Body of pancreas (tissue), 4 donors: ENCODE data around the gene SLC6A7. TPM values are rescaled to one million over a fixed set of nuclear protein-coding genes. Genes with fewer than 3 reads are reported as not detected.

Experiments
- ATAC-seq: fragments of 150-250 bp; one replicate; pipeline ENCODE4 v1.9.1; 2016
- DNase-seq, 4 donors: peaks; one replicate each; pipeline ENCODE4 v3.0.0-alpha.2; 2019
- H3K27ac ChIP-seq, 4 donors: fragments of 200-600 bp; sonication (generic); 1 replicate in 3 of 4; 2 replicates in 1 of 4; pipeline versions ENCODE4 v1.5.1 to v1.6.1; 2016 to 2019; ENCODE audit warnings: mild to moderate bottlenecking in 1 of 4, mixed read lengths in 1 of 4, moderate library complexity in 1 of 4
- H3K27me3 ChIP-seq, 2 donors: fragments of 200-600 bp; sonication (generic); one replicate each; pipeline ENCODE4 v1.6.0; 2016; ENCODE audit warnings: mild to moderate bottlenecking in 1 of 2
- H3K36me3 ChIP-seq, 2 donors: fragments of 200-600 bp; sonication (generic); replicated peaks in 1 of 2; 2 replicates each; pipeline ENCODE4 v1.5.1; 2016; ENCODE audit warnings: low read depth in 2 of 2; ENCODE audit not compliant: insufficient read depth in 1 of 2
- H3K4me1 ChIP-seq: fragments of 200-600 bp; sonication (generic); one replicate; pipeline ENCODE4 v1.6.0; 2016
- H3K4me3 ChIP-seq, 2 donors: fragments of 200-600 bp; sonication (generic); 1 replicate in 1 of 2; 2 replicates in 1 of 2; pipeline ENCODE4 v1.5.1; 2016 to 2019
- H3K9me3 ChIP-seq, 3 donors: fragments of 200-600 bp; sonication (generic); 1 replicate in 2 of 3; 2 replicates in 1 of 3; pipeline ENCODE4 v1.5.1; 2016
- POLR2A ChIP-seq, 3 donors: fragments of 450-650 bp; IDR thresholded peaks; one replicate each; pipeline ENCODE4 v1.6.1; 2016; ENCODE audit warnings: antibody characterized with exemption in 3 of 3, mild to moderate bottlenecking in 2 of 3
- WGBS, 2 donors: methylation state at CpG; one replicate each; pipeline ENCODE4 v1.1.5; 2017; 5-methylcytosine and 5-hydroxymethylcytosine counted together
- intact Hi-C: fragments of 100-400 bp; cut with DNase I; formaldehyde crosslinking; loops from one replicate; pipeline ENCODE4 v1.15.1; 2023
- total RNA-seq, 2 donors: library from RNA; depleted of rRNA; stranded (reverse); fragments of >200 nt; gene quantifications; one replicate each; pipeline ENCODE4 v1.1.0, GENCODE V29; 2016
- TF ChIP-seq, protein P1 (sequence below), 7 experiments: fragments of 450-650 bp in 4 of 7; fragments of 200-600 bp in 3 of 7; sonication (generic) in 3 of 7; IDR thresholded peaks; one replicate each; pipeline ENCODE4 v1.5.1; 2016 to 2019; ENCODE audit warnings: antibody characterized with exemption in 7 of 7

Gene SLC6A7
- total RNA-seq, 2 donors from 2014 or later, result not detected

DNA sequence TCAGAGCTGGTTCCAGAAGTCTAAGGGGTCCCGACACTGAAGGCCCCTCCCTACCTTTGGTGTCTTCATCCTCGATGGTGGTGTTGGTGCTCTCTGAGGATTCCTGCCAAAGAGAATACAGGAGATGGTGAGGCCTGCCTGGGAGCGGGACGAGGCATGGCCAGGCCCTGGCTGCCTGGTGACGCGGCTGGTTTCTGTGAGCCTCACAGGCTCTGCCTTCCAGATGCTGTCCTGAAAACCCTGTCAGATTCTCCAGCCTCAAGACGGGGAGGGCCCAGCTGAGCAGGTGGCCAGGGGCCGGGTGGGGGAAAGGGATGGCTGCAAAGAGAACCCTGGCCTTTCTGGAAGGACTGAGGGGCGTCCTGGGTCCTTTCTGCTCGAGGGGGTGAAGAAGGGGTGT, 48.8 kb downstream of the SLC6A7 start:
- WGBS, 2 donors, result 71 to 91% methylated on average over 5 to 10 of the region's 10 CpGs
- intact Hi-C loops, result no loop called here
- Histone ChIP-seq H3K27me3 (no peaks in the 10 kb centered on the region), H3K36me3 (no peaks in the 10 kb centered on the region), H3K4me3 (no peak overlapping the region), H3K27ac (no peak overlapping the region), H3K9me3 (no peaks in the 10 kb centered on the region), H3K4me1 (no peaks in the 10 kb centered on the region)
- no peak for TF ChIP-seq POLR2A (IDR thresholded peaks at IDR 0.05)
- TF ChIP-seq, protein P1, sequence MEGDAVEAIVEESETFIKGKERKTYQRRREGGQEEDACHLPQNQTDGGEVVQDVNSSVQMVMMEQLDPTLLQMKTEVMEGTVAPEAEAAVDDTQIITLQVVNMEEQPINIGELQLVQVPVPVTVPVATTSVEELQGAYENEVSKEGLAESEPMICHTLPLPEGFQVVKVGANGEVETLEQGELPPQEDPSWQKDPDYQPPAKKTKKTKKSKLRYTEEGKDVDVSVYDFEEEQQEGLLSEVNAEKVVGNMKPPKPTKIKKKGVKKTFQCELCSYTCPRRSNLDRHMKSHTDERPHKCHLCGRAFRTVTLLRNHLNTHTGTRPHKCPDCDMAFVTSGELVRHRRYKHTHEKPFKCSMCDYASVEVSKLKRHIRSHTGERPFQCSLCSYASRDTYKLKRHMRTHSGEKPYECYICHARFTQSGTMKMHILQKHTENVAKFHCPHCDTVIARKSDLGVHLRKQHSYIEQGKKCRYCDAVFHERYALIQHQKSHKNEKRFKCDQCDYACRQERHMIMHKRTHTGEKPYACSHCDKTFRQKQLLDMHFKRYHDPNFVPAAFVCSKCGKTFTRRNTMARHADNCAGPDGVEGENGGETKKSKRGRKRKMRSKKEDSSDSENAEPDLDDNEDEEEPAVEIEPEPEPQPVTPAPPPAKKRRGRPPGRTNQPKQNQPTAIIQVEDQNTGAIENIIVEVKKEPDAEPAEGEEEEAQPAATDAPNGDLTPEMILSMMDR (IDR thresholded peaks at IDR 0.05), result no peak
- DNase-seq (no peak), ATAC-seq (no peak)

DNA sequence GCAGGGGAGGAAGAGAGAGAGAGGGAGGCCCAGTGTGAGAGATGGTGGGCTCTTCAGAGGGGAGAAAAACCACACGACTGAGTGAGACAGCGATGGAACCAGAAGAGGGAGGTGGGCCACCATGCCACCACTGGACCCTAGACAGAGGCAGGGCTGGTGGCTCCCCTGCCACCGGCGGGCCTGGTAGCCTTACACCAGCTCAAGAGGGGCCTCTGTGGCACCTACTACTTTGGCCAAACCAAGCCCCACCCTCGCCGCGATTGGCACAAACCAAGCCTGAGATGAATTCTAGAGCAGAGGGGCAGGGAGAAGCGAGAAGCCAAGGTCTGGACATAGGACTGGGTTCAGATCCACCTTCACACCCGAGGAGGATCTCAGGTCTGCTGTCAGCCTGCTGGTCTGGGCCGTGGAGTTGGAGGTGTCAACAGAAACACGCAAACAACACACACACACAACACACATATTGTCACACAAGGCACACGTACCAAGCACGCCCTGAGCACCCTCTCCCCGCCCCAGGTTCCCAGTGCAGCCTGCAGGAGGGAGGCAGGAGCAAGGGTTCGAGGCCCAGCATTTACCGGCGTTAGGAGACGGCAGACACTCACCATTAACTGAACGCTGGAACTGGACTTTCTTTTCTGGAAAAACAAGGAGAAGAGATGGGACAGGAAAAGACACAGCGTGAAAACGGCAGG, 49.4 kb downstream of the SLC6A7 start:
- WGBS, 2 donors, result 83 to 87% methylated on average over 21 of the region's 21 CpGs
- no peak for DNase-seq
- H3K27me3 ChIP-seq, result no peaks in the 10 kb centered on the region

GRCh38 chr5:150239794-150240122, 49.9 kb downstream of the SLC6A7 start:
- H3K4me1 ChIP-seq, result no peaks in the 10 kb centered on the region
- no peak overlapping the region for H3K4me3 ChIP-seq
- H3K36me3 ChIP-seq, result no peaks in the 10 kb centered on the region
- ATAC-seq (no peak), DNase-seq (no peak)
- no peak overlapping the region for H3K27ac ChIP-seq
- no peaks in the 10 kb centered on the region for H3K9me3 ChIP-seq
- TF ChIP-seq, protein P1 (IDR thresholded peaks at IDR 0.05), result no peak
- no peak for TF ChIP-seq POLR2A (IDR thresholded peaks at IDR 0.05)
- H3K27me3 ChIP-seq, result no peaks in the 10 kb centered on the region
- 70 to 78% methylated on average over 4 to 7 of the region's 7 CpGs for WGBS, 2 donors
- intact Hi-C loops, result no loop called here

More for the DNA sequence above, 49.4 kb downstream of the SLC6A7 start:
- Histone ChIP-seq H3K9me3 (no peaks in the 10 kb centered on the region), H3K4me1 (no peaks in the 10 kb centered on the region), H3K27ac (no peak overlapping the region), H3K4me3 (no peak overlapping the region), H3K36me3 (no peaks in the 10 kb centered on the region)
- ATAC-seq, result no peak
- no peak for TF ChIP-seq POLR2A (IDR thresholded peaks at IDR 0.05)
- TF ChIP-seq, protein P1 (IDR thresholded peaks at IDR 0.05), result no peak
- intact Hi-C loops, result no loop called here

DNA sequence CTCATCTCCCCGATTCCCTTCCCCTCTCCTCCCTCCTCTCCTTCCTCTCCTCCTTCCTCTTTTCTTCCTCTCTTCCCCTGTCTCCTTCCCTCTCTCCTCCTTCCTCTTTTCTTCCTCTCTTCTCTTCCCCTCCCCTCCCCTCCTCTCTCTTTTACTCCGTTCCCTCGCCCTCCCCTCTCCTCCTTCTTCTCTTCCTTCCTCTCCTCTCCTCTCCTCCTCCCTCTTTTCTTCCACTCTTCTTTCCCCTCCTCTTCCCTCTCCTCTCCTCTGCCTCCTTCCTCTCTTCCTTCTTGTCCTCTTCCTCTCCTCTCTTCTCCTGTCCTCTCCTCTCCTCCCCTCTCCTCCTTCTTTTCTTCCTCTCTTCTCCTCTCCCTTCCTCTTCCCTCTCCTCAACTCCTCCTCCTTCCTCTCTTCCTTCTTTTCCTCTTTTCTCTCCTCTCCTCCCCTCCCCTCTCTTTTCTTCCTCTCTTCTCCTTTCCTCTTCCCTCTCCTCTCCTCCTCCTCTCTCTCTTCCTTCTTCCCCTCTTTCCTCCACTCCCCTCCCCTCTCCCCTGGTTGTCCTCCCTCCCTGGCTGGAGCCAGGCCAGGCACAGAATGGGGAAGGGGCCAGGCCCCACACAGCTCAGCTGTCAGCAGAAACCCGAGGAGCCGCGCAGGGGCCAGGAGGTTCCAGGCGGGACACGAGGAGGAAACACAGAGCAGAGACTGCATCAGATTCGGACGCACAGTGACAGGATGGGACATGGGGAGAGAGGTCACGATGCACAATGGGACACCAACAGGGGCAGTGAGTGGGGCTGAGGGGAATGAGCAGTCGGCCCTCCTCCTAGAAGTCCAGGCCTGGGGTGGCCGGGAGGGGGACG, 51.7 kb downstream of the SLC6A7 start:
- Histone ChIP-seq H3K27me3 (no peaks in the 10 kb centered on the region), H3K36me3 (no peaks in the 10 kb centered on the region), H3K9me3 (no peaks in the 10 kb centered on the region), H3K4me3 (no peak overlapping the region), H3K27ac (no peak overlapping the region), H3K4me1 (no peaks in the 10 kb centered on the region)
- 70 to 79% methylated on average over 14 of the region's 14 CpGs for WGBS, 2 donors
- TF ChIP-seq POLR2A (IDR thresholded peaks at IDR 0.05), result no peak
- TF ChIP-seq, protein P1 (IDR thresholded peaks at IDR 0.05), result no peak
- ATAC-seq, result no peak
- DNase-seq, result no peak
- intact Hi-C loops, result no loop called here
